NCI-H82 treated with DMSO at 0.1 percent for 48 hours (cell line): ENCODE measurements around the gene GHRL.

ENCODE experiments used
- DNase-seq: peaks from one replicate; lab custom pipeline; 2025; ENCODE audit not compliant: unreplicated experiment; lab: John Stamatoyannopoulos, UW

GHRL gene

GRCh38 chr3:10328460-10329071 is 35.8 kb upstream of the GHRL start:
- no peak for DNase-seq

- no peak for DNase-seq
Observed at GRCh38 chr3:10327592-10327991, 34.8 kb upstream of the GHRL start.

GRCh38 chr3:10322352-10322710 is 29.6 kb upstream of the GHRL start:
- DNase-seq, result no peak

- DNase-seq, result no peak
Observed at GRCh38 chr3:10321630-10322351, 29.0 kb upstream of the GHRL start.

- DNase-seq, result no peak
Observed at GRCh38 chr3:10320320-10320677, 27.6 kb upstream of the GHRL start.

- no peak for DNase-seq
Observed at GRCh38 chr3:10319804-10320203, 27.1 kb upstream of the GHRL start.

- no peak for DNase-seq
Observed at GRCh38 chr3:10319251-10319650, 26.5 kb upstream of the GHRL start.

GRCh38 chr3:10317961-10318350 is 25.2 kb upstream of the GHRL start:
- DNase-seq, result no peak

- no peak for DNase-seq
Observed at GRCh38 chr3:10317311-10317960, 24.7 kb upstream of the GHRL start.

- DNase-seq, result no peak
Observed at GRCh38 chr3:10315771-10316344, 23.1 kb upstream of the GHRL start.

GRCh38 chr3:10315101-10315500 is 22.4 kb upstream of the GHRL start:
- DNase-seq, result no peak

GRCh38 chr3:10312861-10313260 is 20.1 kb upstream of the GHRL start:
- DNase-seq, result no peak

- no peak for DNase-seq
Observed at GRCh38 chr3:10312391-10312790, 19.6 kb upstream of the GHRL start.

GRCh38 chr3:10311710-10312109 is 19.0 kb upstream of the GHRL start:
- no peak for DNase-seq

GRCh38 chr3:10310578-10310977 is 17.8 kb upstream of the GHRL start:
- no peak for DNase-seq

- DNase-seq, result no peak
Observed at GRCh38 chr3:10309736-10310135, 17.0 kb upstream of the GHRL start.

GRCh38 chr3:10308678-10309077 is 15.9 kb upstream of the GHRL start:
- DNase-seq, result no peak

GRCh38 chr3:10306156-10306555 is 13.4 kb upstream of the GHRL start:
- no peak for DNase-seq

GRCh38 chr3:10305331-10305902 is 12.7 kb upstream of the GHRL start:
- no peak for DNase-seq

GRCh38 chr3:10304905-10305304 is 12.2 kb upstream of the GHRL start:
- no peak for DNase-seq

- DNase-seq, result no peak
Observed at GRCh38 chr3:10303785-10304184, 11.0 kb upstream of the GHRL start.

- DNase-seq, result no peak
Observed at GRCh38 chr3:10303105-10303504, 10.4 kb upstream of the GHRL start.
